ENCODE measurements around the gene CPSF7.
"Not testable (repeated sequence)": the region's sequence is repeated elsewhere in the genome, so short reads cannot be mapped to it uniquely, and the experiment has no call there.

The CPSF7 gene

DNA sequence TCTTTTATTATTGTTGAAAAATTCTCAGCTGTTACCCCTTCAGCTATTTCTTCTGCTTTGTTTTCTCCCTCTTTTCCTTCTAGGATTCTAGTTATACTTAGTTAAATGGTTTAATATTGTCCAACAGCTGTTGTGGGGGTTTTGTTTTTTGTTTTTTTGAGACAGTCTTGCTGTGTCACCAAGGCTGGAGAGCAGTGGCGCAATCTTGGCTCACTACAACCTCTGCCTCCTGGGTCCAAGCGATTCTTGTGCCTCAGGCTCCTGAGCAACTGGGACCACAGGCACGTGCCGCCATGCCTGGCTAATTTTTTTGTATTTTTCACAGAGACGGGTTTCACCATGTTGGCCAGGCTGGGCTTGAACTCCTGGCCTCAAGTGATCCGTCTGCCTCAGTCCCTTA lies 12.8 kb upstream of the CPSF7 start:
- no peak for DNase-seq (ENCODE audit: extremely low read depth in 1 of 2, low read depth in 1 of 2)

GRCh38 chr11:61439615-61440014 lies 9.8 kb upstream of the CPSF7 start:
- no peak for DNase-seq (ENCODE audit: extremely low read depth in 1 of 2, low read depth in 1 of 2)

DNA sequence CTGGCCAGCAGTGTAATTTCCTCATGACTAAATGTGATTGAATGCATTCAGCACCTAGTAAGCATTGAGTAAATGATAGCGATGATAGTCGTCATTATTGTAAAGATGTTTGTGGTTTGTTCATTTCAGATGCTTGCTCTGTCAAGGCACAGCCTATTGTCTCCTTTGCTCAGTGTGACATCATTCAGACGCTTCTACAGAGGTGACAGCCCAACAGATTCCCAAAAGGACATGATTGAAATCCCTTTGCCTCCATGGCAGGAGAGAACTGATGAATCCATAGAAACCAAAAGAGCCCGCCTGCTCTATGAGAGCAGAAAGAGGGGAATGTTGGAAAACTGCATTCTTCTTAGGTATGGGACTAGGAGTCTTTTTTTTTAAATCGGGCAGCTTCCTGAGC lies 7.7 kb upstream of the CPSF7 start:
- no peak for DNase-seq (ENCODE audit: extremely low read depth in 1 of 2, low read depth in 1 of 2)

DNA sequence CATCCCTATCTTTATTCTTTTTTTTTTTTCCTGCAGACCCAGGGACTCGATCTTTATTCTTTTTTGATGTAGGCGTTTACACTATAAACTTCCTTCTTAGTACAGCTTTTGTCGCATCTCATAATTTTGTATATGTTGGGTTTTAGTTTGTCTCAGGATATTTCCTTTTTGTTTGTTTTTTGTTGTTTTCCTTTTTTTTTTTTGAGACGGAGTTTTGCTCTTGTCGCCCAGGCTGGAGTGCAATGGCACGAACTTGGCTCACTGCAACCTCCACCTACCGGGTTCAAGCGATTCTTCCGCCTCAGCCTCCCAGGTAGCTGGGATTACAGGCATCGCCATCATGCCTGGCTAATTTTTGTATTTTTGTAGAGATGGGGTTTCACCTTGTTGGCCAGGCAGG lies 1.1 kb upstream of the CPSF7 start:
- DNase-seq (ENCODE audit: extremely low read depth in 1 of 2, low read depth in 1 of 2): not testable (repeated sequence)

GRCh38 chr11:61429346-61429690 lies 457 bp downstream of the CPSF7 start:
- DNase-seq (ENCODE audit: extremely low read depth in 1 of 2, low read depth in 1 of 2): peak; percentile 30 to 54

DNA sequence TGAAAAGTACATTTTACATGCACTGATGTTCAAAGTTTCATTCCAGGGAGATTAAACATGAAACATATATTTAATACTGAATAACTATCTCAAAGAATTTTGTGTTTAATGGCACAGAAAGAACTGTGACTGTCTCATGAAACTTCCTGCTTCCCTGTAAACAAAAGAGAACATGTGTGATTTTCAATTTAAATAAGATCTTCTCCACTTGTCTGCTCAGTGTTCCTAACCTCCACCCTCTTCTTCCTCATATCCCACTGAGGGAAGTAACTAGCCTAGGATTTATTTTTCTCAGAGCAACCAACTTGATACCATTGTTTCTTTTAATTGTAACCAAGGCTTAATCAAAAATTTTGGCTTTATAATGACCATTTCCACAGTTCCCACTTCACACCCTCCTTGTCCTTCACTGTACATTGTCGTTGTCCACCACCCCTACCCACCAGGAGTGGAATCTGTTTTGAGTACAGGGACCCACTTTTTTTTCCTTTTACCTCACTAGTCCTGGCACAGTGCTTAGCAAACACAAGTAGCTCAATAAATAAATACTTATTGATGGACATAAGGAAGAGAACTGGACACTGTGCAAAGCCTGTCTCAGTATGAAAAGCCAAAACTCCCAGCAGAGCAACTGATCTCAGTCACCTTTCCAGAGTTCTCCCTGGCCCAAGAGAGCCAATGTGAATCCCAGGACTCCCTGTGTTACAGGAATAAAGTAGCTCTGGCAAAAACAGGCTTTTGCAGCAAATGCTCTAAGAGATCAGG lies 4.2 kb downstream of the CPSF7 start:
- no peak for DNase-seq (ENCODE audit: extremely low read depth in 1 of 2, low read depth in 1 of 2)

DNA sequence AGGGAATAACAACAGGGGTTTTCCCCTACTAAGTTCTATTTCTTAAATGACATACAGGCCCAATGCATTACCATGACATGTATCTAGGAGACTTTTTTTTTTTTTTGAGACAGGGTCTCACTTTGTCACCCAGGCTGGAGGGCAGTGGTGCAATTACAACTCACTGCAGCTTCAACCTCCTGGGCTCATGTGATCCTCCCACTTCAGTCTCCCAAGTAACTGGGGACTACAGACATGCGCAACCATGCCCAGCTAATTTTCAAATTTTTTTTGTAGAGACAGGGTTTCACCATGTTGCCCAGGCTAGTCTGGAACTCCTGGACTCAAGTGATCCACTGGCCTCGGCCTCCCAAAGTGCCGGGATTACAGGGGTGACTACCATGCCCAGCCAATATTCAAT lies 7.5 kb downstream of the CPSF7 start:
- DNase-seq (ENCODE audit: extremely low read depth in 1 of 2, low read depth in 1 of 2): no peak

DNA sequence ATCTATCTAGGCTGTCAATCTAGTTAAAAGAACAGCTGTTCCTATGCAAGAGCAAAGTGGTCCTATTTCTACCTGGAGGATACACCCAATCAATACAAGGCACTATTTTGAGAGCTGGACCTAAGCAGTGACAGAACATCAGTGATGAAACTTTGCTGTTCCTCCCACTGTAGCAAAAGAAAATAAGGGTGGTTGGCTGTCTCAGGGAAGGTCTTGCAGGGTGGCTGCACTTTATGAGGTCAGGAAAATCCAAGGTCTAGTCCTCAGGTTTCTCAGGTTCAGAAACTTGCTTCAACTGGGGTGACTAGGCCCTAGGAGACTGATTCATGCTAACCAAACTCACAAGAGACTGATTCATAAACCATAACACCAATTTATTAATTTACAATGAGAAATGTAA lies 11.6 kb downstream of the CPSF7 start:
- no peak for DNase-seq (ENCODE audit: extremely low read depth in 1 of 2, low read depth in 1 of 2)

DNA sequence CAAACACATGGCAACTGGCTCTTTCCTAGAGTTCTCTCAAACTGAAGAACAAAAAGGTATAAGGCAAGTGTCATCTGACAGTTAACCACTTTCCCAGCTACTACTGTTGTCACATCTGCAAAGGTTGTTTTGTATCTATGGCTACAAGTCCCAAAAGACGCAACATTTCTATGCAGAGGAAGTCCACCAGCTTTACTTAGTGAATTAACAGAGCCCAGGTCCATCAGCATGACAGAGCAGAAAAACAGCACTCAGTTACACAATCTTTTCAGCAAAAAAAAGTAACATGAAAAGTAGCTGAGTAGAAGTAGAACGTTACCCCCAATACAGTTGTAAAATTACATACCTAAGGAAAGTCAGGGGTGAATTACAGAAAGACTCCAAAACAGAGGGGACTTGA lies 12.1 kb downstream of the CPSF7 start:
- DNase-seq (ENCODE audit: extremely low read depth in 1 of 2, low read depth in 1 of 2): no peak

DNA sequence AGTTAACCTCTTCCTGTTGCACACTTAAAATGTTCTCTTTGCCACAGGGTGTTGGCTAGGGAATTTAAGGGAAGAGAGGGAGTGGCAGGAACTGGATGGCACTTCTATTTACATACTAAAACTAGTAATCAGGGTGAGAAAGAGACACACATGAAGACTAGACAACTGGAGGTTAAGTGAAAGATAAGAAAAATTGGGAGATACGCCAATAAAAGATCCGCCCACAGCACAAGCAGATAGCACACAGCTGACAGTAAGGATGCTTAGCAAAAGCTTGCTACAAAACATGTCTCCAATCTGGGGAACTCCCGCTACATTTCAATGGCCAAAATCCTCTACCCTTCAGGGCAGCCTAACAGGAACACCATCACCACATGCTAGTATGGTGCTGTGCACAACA lies 12.8 kb downstream of the CPSF7 start:
- DNase-seq (ENCODE audit: extremely low read depth in 1 of 2, low read depth in 1 of 2): no peak

GRCh38 chr11:61415381-61415780 lies 14.4 kb downstream of the CPSF7 start:
- DNase-seq (ENCODE audit: extremely low read depth in 1 of 2, low read depth in 1 of 2): no peak

GRCh38 chr11:61414547-61414946 lies 15.2 kb downstream of the CPSF7 start:
- no peak for DNase-seq (ENCODE audit: extremely low read depth in 1 of 2, low read depth in 1 of 2)

- DNase-seq (ENCODE audit: extremely low read depth in 1 of 2, low read depth in 1 of 2): no peak
Measured at GRCh38 chr11:61413496-61413895, 16.3 kb downstream of the CPSF7 start.

- DNase-seq (ENCODE audit: extremely low read depth in 1 of 2, low read depth in 1 of 2): no peak
Measured at GRCh38 chr11:61411589-61411988, 18.2 kb downstream of the CPSF7 start.

GRCh38 chr11:61406991-61407728 lies 22.6 kb downstream of the CPSF7 start:
- no peak for DNase-seq (ENCODE audit: extremely low read depth in 1 of 2, low read depth in 1 of 2)

GRCh38 chr11:61406067-61406466 lies 23.7 kb downstream of the CPSF7 start:
- DNase-seq (ENCODE audit: extremely low read depth in 1 of 2, low read depth in 1 of 2): no peak

DNA sequence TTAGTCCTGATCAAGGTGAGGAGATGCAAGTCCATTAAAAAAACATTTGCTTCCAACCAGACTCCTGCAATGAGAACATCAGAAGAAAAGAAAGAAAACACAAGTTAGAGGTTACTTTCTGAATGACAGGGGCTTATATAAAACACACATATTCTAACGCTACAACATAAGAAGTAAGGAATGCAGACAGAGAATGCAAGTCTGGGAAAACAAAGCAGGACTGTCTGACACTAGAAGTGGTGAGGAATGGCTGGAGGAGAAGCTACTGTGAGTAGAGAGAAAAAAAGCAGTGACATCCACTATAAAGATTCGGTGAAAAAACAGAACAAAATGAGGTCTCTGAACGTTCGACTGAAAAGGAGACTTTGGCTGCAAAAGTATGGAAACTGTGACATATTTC lies 25.1 kb downstream of the CPSF7 start:
- DNase-seq (ENCODE audit: extremely low read depth in 1 of 2, low read depth in 1 of 2): no peak

- no peak for DNase-seq (ENCODE audit: extremely low read depth in 1 of 2, low read depth in 1 of 2)
Measured at GRCh38 chr11:61404103-61404502, 25.7 kb downstream of the CPSF7 start.

GRCh38 chr11:61403658-61404057 lies 26.1 kb downstream of the CPSF7 start:
- DNase-seq (ENCODE audit: extremely low read depth in 1 of 2, low read depth in 1 of 2): no peak

DNA sequence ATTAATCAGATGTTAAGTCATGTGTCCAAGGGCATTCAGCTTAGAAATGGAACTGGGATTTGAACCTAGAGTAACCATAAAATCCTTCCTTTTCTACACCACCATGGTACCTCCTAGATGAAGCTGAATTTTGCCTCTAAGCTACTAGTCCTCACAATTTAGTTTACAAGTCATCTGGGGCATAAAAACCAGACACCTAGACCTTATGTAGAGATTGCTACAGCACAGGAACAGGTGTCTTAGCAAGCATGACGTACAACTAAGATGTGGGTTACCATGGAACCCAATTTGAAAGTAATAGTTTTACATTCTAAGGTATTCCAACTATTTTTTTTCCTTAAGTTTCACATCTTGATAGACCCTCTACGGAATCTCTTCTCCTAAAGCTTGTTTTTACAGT lies 28.2 kb downstream of the CPSF7 start:
- DNase-seq (ENCODE audit: extremely low read depth in 1 of 2, low read depth in 1 of 2): no peak

DNA sequence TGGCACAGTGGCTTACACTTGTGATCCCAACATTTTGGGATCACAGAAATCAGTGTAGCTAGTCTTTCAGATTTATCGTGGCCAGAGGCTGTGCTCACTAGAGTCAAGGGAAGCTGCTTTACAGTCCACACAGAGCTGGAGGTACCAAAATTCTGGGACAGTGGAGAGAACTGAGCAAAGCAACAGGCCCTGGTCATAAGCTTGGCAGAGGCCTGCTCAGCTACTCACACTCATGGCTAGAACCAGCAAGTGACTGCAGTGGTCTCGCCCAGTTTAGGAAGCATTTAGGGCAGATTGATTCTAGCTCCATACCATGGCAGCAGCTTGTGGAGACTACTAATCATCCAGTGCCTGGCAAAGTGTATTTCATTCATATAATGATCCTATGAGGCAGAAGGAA lies 28.6 kb downstream of the CPSF7 start:
- no peak for DNase-seq (ENCODE audit: extremely low read depth in 1 of 2, low read depth in 1 of 2)

- DNase-seq (ENCODE audit: extremely low read depth in 1 of 2, low read depth in 1 of 2): no peak
Measured at GRCh38 chr11:61392981-61393595, 36.7 kb downstream of the CPSF7 start.

Data from activated CD8-positive, alpha-beta memory T cell treated with anti-CD3 and anti-CD28 coated beads for 1 hour (primary cell).